ENCODE measurements around the gene UPF2. TPM values are rescaled to one million over a fixed set of nuclear protein-coding genes. Genes with fewer than 3 reads are reported as not detected.
"Not testable (repeated sequence)": the region's sequence is repeated elsewhere in the genome, so short reads cannot be mapped to it uniquely, and the experiment has no call there.

UPF2 gene
- total RNA-seq, 1 donor from 2014 or later = 16.1 TPM

- no peak for TF ChIP-seq CTCF (IDR thresholded peaks at IDR 0.05; ENCODE audit: insufficient read depth, low read length, severe bottlenecking)
- Histone ChIP-seq H3K27me3 (ENCODE audit: control insufficient read depth, insufficient read depth, low read length) (no peaks in the 10 kb centered on the region), H3K36me3 (ENCODE audit: control insufficient read depth, insufficient read depth, low read length) (no peaks in the 10 kb centered on the region), H3K4me3 (ENCODE audit: low read depth, low read length) (no peak overlapping the region)
- FAIRE-seq = no peak
- no peak for DNase-seq (ENCODE audit: low read depth)
These were observed 38.9 kb upstream of the UPF2 start for GRCh38 chr10:12081470-12081869.

- no peak for TF ChIP-seq CTCF (IDR thresholded peaks at IDR 0.05; ENCODE audit: insufficient read depth, low read length, severe bottlenecking)
- DNase-seq (ENCODE audit: low read depth) (no peak), FAIRE-seq (no peak)
- H3K27me3 ChIP-seq (ENCODE audit: control insufficient read depth, insufficient read depth, low read length) = no peaks in the 10 kb centered on the region
- H3K4me3 ChIP-seq (ENCODE audit: low read depth, low read length) = no peak overlapping the region
- no peaks in the 10 kb centered on the region for H3K36me3 ChIP-seq (ENCODE audit: control insufficient read depth, insufficient read depth, low read length)
These were observed 35.1 kb upstream of the UPF2 start for GRCh38 chr10:12077580-12078180.

- no peak for DNase-seq (ENCODE audit: low read depth)
- no peak for FAIRE-seq
- Histone ChIP-seq H3K4me3 (ENCODE audit: low read depth, low read length) (no peak overlapping the region), H3K27me3 (ENCODE audit: control insufficient read depth, insufficient read depth, low read length) (no peaks in the 10 kb centered on the region), H3K36me3 (ENCODE audit: control insufficient read depth, insufficient read depth, low read length) (no peaks in the 10 kb centered on the region)
- TF ChIP-seq CTCF (IDR thresholded peaks at IDR 0.05; ENCODE audit: insufficient read depth, low read length, severe bottlenecking) = no peak
These were observed 30.9 kb upstream of the UPF2 start for GRCh38 chr10:12073526-12073925.

- not testable (repeated sequence) for DNase-seq (ENCODE audit: low read depth); H3K36me3 ChIP-seq (ENCODE audit: control insufficient read depth, insufficient read depth, low read length); H3K27me3 ChIP-seq (ENCODE audit: control insufficient read depth, insufficient read depth, low read length); FAIRE-seq; H3K4me3 ChIP-seq (ENCODE audit: low read depth, low read length)
These were observed 28.8 kb upstream of the UPF2 start for GRCh38 chr10:12071441-12071840.

GRCh38 chr10:12068449-12069269 is 26.1 kb upstream of the UPF2 start, which contains the start of gene DHTKD1:
TSS of gene DHTKD1 (plus strand) at chr10:12068954. CDS start at chr10:12069034, 80 bp downstream.
- no peaks in the 10 kb centered on the region for H3K27me3 ChIP-seq (ENCODE audit: control insufficient read depth, insufficient read depth, low read length)
- peak within 1 kb of the TSS; percentile 87 for H3K4me3 ChIP-seq (ENCODE audit: low read depth, low read length)
- no peak for FAIRE-seq

More at GRCh38 chr10:12068449-12069269, 26.1 kb upstream of the UPF2 start, which contains the start of gene DHTKD1:
- H3K36me3 ChIP-seq (ENCODE audit: control insufficient read depth, insufficient read depth, low read length) = no peaks in the 10 kb centered on the region
- peak; percentile 94 for DNase-seq (ENCODE audit: low read depth)
- TF ChIP-seq CTCF (IDR thresholded peaks at IDR 0.05; ENCODE audit: insufficient read depth, low read length, severe bottlenecking) = peak; percentile 39
